OCI-LY1 (cell line): ENCODE results near the gene RNF181.

ENCODE experiments used
- H2AFZ ChIP-seq: fragments of 200-600 bp; sonication (generic), shearing (Covaris generic); 2 replicates; pipeline ENCODE4 v1.6.0; 2014; ENCODE audit warnings: antibody characterized with exemption, mild to moderate bottlenecking, low read length
- H3F3A ChIP-seq: fragments of 200-600 bp; sonication (generic), shearing (Covaris generic); 2 replicates; pipeline ENCODE4 v1.6.0; 2014; ENCODE audit warnings: mild to moderate bottlenecking, antibody characterized with exemption, low read length, moderate library complexity; ENCODE audit not compliant: insufficient read depth
- H3K27ac ChIP-seq: fragments of 200-600 bp; sonication (generic); 2 replicates; pipeline ENCODE4 v1.5.1; 2014; ENCODE audit warnings: low read length, mixed run types, mild to moderate bottlenecking, low read depth; ENCODE audit not compliant: poor library complexity, severe bottlenecking
- H3K27me3 ChIP-seq: fragments of 200-600 bp; sonication (generic); 2 replicates; pipeline ENCODE4 v1.6.0; 2014; ENCODE audit warnings: antibody characterized with exemption, mild to moderate bottlenecking, low read length, moderate library complexity; ENCODE audit not compliant: insufficient read depth
- H3K36me3 ChIP-seq: fragments of 200-600 bp; sonication (generic); 2 replicates; pipeline ENCODE4 v1.6.1; 2014; ENCODE audit warnings: mild to moderate bottlenecking, antibody characterized with exemption, low read length, moderate library complexity, mixed read lengths; ENCODE audit not compliant: insufficient read depth
- H3K4me1 ChIP-seq: fragments of 200-600 bp; sonication (generic); 2 replicates; pipeline ENCODE4 v1.5.1; 2014; ENCODE audit warnings: mild to moderate bottlenecking, low read length, moderate library complexity; ENCODE audit not compliant: insufficient read depth, severe bottlenecking
- H3K4me2 ChIP-seq: fragments of 200-600 bp; sonication (generic), shearing (Covaris generic); 2 replicates; pipeline ENCODE4 v1.6.1; 2014; ENCODE audit warnings: low read length
- H3K4me3 ChIP-seq: fragments of 200-600 bp; sonication (generic); 2 replicates; pipeline ENCODE4 v1.5.1; 2014; ENCODE audit warnings: low read length, low read depth, mild to moderate bottlenecking, mixed read lengths; ENCODE audit not compliant: poor library complexity, severe bottlenecking
- H3K79me2 ChIP-seq: fragments of 200-600 bp; shearing (Covaris generic); 2 replicates; pipeline ENCODE4 v1.6.1; 2016; ENCODE audit warnings: mixed run types, low read length, mixed read lengths; ENCODE audit not compliant: insufficient read depth
- H3K9ac ChIP-seq: fragments of 200-600 bp; sonication (generic), shearing (Covaris generic); 2 replicates; pipeline ENCODE4 v1.6.1; 2014; ENCODE audit warnings: mild to moderate bottlenecking, low read length, mixed read lengths
- H3K9me2 ChIP-seq: fragments of 200-600 bp; sonication (generic), shearing (Covaris generic); 2 replicates; pipeline ENCODE4 v1.6.1; 2014; ENCODE audit warnings: low read depth, mild to moderate bottlenecking, low read length, mixed read lengths
- H3K9me3 ChIP-seq: fragments of 200-600 bp; shearing (Covaris generic); 2 replicates; pipeline ENCODE4 v1.6.1; 2014; ENCODE audit warnings: low read length, mixed read lengths
- H4K20me1 ChIP-seq: fragments of 200-600 bp; sonication (generic), shearing (Covaris generic); 2 replicates; pipeline ENCODE4 v1.6.0; 2016; ENCODE audit warnings: mild to moderate bottlenecking, low read length; ENCODE audit not compliant: insufficient read depth
- CTCF ChIP-seq: fragments of 200-600 bp; sonication (generic), shearing (Covaris generic); IDR thresholded peaks from 2 replicates; pipeline ENCODE4 v1.5.1; 2017; ENCODE audit warnings: mild to moderate bottlenecking, antibody characterized with exemption, low read length, moderate library complexity, mixed read lengths
- EZH2 ChIP-seq: fragments of 200-600 bp; sonication (generic), shearing (Covaris generic); IDR thresholded peaks from 2 replicates; pipeline ENCODE4 v1.8.0; 2017; ENCODE audit warnings: borderline replicate concordance, mixed run types, mild to moderate bottlenecking, antibody characterized with exemption, low read length, moderate library complexity, mixed read lengths

The RNF181 gene

GRCh38 chr2:85642725-85643124 is 47.2 kb downstream of the RNF181 start:
- Histone ChIP-seq H3K9me3 (no peaks in the 10 kb centered on the region), H3K4me3 (no peak overlapping the region), H4K20me1 (no peaks in the 10 kb centered on the region), H3K79me2 (no peaks in the 10 kb centered on the region), H3K4me2 (no peak overlapping the region), H3K36me3 (peaks cover 94% of the 10 kb centered on the region), H3K9me2 (no peaks in the 10 kb centered on the region), H2AFZ (no peak overlapping the region), H3K4me1 (no peaks in the 10 kb centered on the region), H3K27ac (no peak overlapping the region), H3K9ac (no peak overlapping the region), H3K27me3 (no peaks in the 10 kb centered on the region), H3F3A (no peaks in the 10 kb centered on the region)
- no peak for TF ChIP-seq EZH2
- no peak for TF ChIP-seq CTCF

GRCh38 chr2:85644909-85645308 is 49.4 kb downstream of the RNF181 start:
- Histone ChIP-seq H3K4me1 (no peaks in the 10 kb centered on the region), H3K79me2 (no peaks in the 10 kb centered on the region), H3K9me3 (no peaks in the 10 kb centered on the region), H2AFZ (no peak overlapping the region), H4K20me1 (no peaks in the 10 kb centered on the region), H3F3A (no peaks in the 10 kb centered on the region), H3K36me3 (peaks cover 97% of the 10 kb centered on the region), H3K4me2 (no peak overlapping the region), H3K27me3 (no peaks in the 10 kb centered on the region), H3K9me2 (no peaks in the 10 kb centered on the region), H3K27ac (no peak overlapping the region), H3K9ac (no peak overlapping the region), H3K4me3 (no peak overlapping the region)
- no peak for TF ChIP-seq EZH2
- TF ChIP-seq CTCF: no peak

GRCh38 chr2:85646166-85646565 is 50.6 kb downstream of the RNF181 start:
- no peaks in the 10 kb centered on the region for H3K4me1 ChIP-seq
- no peak overlapping the region for H3K4me2 ChIP-seq
- no peaks in the 10 kb centered on the region for H3K27me3 ChIP-seq
- no peaks in the 10 kb centered on the region for H4K20me1 ChIP-seq
- H3K27ac ChIP-seq: no peak overlapping the region
- TF ChIP-seq EZH2 (no peak), CTCF (no peak)
- no peaks in the 10 kb centered on the region for H3K9me2 ChIP-seq
- H3K9ac ChIP-seq: no peak overlapping the region
- H3K36me3 ChIP-seq: peaks cover 96% of the 10 kb centered on the region
- H3K4me3 ChIP-seq: no peak overlapping the region
- no peak overlapping the region for H2AFZ ChIP-seq
- no peaks in the 10 kb centered on the region for H3K9me3 ChIP-seq
- no peaks in the 10 kb centered on the region for H3K79me2 ChIP-seq
- no peaks in the 10 kb centered on the region for H3F3A ChIP-seq
